Neural crest cell (in vitro differentiated cells): ENCODE results near the gene MPHOSPH8. TPM values are rescaled to one million over a fixed set of nuclear protein-coding genes. Genes with fewer than 3 reads are reported as not detected.

ENCODE experiments used
- DNase-seq: peaks from one replicate; pipeline ENCODE4 v3.0.0; 2021; ENCODE audit warnings: low read depth, mixed read lengths, low spot score
- H3K27ac Mint-ChIP-seq: one replicate; pipeline ENCODE4 v1.8.0; 2021; ENCODE audit warnings: mild to moderate bottlenecking, mixed read lengths; ENCODE audit not compliant: unreplicated experiment
- H3K27me3 Mint-ChIP-seq: 2 replicates; pipeline ENCODE4 v1.8.0; 2021; ENCODE audit warnings: low read depth, mild to moderate bottlenecking, mixed read lengths
- H3K36me3 Mint-ChIP-seq: 2 replicates; pipeline ENCODE4 v1.8.0; 2021; ENCODE audit warnings: low read depth, mild to moderate bottlenecking, mixed read lengths
- H3K4me1 Mint-ChIP-seq: 2 replicates; pipeline ENCODE4 v1.8.0; 2021; ENCODE audit warnings: mixed read lengths
- H3K4me3 Mint-ChIP-seq: one replicate; pipeline ENCODE4 v1.8.0; 2021; ENCODE audit warnings: mild to moderate bottlenecking, mixed read lengths
- H3K9me3 Mint-ChIP-seq: 2 replicates; pipeline ENCODE4 v1.8.0; 2021; ENCODE audit warnings: mixed read lengths
- total RNA-seq: library from RNA; stranded (reverse); gene quantifications from 2 replicates; pipeline ENCODE4 v1.2.1, GENCODE V29; 2021
- TF ChIP-seq, protein P1 (sequence below): fragments of 200-600 bp; sonication (generic); conservative IDR thresholded peaks from 2 replicates; pipeline ENCODE4 v1.5.0; 2021; ENCODE audit warnings: antibody characterized with exemption, mild to moderate bottlenecking

Gene MPHOSPH8
- total RNA-seq, 1 donor from 2014 or later, result 22.7 TPM

DNA sequence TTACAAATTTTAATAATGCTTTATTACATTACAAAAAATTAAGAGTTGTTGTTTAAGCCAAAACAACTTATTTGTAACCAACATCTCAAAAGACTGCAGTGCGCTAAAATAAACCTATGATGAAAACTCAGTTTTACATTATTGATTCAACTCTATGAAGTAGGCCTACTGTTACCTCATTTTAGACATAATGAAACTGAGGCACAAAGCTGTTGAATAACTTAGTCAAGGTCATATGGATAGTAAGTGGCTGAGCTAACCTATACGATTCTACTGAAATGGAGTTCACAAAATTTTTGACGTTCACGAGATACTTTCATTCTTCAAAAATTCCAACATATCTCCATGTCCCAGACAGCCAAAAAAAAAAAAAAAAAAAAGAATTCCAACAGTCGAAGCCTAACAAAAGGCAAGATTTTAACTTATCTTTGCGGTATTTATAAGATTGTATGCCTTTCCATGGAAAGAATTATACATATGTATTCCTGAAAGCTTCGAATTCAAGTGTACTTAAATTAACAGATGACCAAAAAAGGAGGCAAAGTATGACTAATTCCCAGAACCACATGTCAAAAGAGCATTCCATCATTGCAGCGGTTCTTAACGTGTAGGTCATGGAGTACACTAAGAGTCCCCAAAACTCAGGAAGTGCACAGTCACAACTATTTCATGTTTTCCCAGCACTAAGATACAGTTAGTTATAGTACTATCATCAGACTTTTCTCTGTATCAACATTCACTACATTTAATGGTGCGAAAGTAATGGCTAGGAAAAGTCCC, 79.9 kb downstream of the MPHOSPH8 start:
- TF ChIP-seq, protein P1, sequence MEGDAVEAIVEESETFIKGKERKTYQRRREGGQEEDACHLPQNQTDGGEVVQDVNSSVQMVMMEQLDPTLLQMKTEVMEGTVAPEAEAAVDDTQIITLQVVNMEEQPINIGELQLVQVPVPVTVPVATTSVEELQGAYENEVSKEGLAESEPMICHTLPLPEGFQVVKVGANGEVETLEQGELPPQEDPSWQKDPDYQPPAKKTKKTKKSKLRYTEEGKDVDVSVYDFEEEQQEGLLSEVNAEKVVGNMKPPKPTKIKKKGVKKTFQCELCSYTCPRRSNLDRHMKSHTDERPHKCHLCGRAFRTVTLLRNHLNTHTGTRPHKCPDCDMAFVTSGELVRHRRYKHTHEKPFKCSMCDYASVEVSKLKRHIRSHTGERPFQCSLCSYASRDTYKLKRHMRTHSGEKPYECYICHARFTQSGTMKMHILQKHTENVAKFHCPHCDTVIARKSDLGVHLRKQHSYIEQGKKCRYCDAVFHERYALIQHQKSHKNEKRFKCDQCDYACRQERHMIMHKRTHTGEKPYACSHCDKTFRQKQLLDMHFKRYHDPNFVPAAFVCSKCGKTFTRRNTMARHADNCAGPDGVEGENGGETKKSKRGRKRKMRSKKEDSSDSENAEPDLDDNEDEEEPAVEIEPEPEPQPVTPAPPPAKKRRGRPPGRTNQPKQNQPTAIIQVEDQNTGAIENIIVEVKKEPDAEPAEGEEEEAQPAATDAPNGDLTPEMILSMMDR, result no peak
- DNase-seq, result no peak
- Mint-ChIP-seq H3K36me3 (peaks cover 2% of the 10 kb centered on the region), H3K4me1 (no peaks in the 10 kb centered on the region), H3K27ac (no peak overlapping the region), H3K27me3 (no peaks in the 10 kb centered on the region), H3K4me3 (no peak overlapping the region), H3K9me3 (no peaks in the 10 kb centered on the region)

GRCh38 chr13:19720039-19720438, 86.6 kb downstream of the MPHOSPH8 start:
- no peak for DNase-seq
- Mint-ChIP-seq H3K4me3 (no peak overlapping the region), H3K4me1 (no peaks in the 10 kb centered on the region), H3K36me3 (peaks cover 4% of the 10 kb centered on the region), H3K27me3 (no peaks in the 10 kb centered on the region), H3K27ac (no peak overlapping the region), H3K9me3 (no peaks in the 10 kb centered on the region)
- TF ChIP-seq, protein P1, result no peak

Other genes with a start within 250 kb of the MPHOSPH8 start
- 0.14 and 0.18 TPM in 2 replicates for gene TPTE2, start 72.1 kb upstream of the MPHOSPH8 start, total RNA-seq
- gene PSPC1, start 149.3 kb downstream of the MPHOSPH8 start, total RNA-seq, result 81.1 and 85.3 TPM in 2 replicates
- 13.8 and 15.3 TPM in 2 replicates for gene ZMYM5, start 230.0 kb downstream of the MPHOSPH8 start, total RNA-seq